GM12878 (cell line): ENCODE results near the gene TRUB2. TPM values are rescaled to one million over a fixed set of nuclear protein-coding genes. Genes with fewer than 3 reads are reported as not detected.

Experiments
- ATAC-seq: fragments of 200-7000 bp; cut with Tn5 transposase; 3 replicates; pipeline ENCODE4 v1.9.1; 2020; ENCODE audit warnings: mild to moderate bottlenecking, moderate library complexity
- BruUV-seq: library from RNA; stranded (reverse); fragments of 400-500 nt; replicated peaks from 2 replicates; lab custom pipeline; 2021; lab: Mats Ljungman, UMichigan
- CTCF ChIA-PET: fragments of 300-600 bp; sonication (Branson Sonifier 250); formaldehyde crosslinking; extraction: SDS; loops from one replicate; lab custom pipeline; 2021; ENCODE audit warnings: inconsistent platforms; lab: Yijun Ruan, JAX
- POLR2A ChIA-PET: fragments of 350-600 bp; formaldehyde crosslinking; extraction: SDS; loops from one replicate; lab custom pipeline; 2021; ENCODE audit warnings: inconsistent platforms; lab: Charles Lee
- RAD21 ChIA-PET: fragments of 300-600 bp; sonication (Branson Sonifier 250); formaldehyde crosslinking; loops from one replicate; lab custom pipeline; 2023; ENCODE audit warnings: antibody characterized with exemption; ENCODE audit not compliant: unreplicated experiment; lab: Charles Lee
- SMC1A ChIA-PET: fragments of 300-600 bp; sonication (Branson Sonifier 250); formaldehyde crosslinking; loops from one replicate; lab custom pipeline; 2023; ENCODE audit not compliant: unreplicated experiment, uncharacterized antibody; lab: Charles Lee
- DNase-seq: peaks from one replicate; pipeline ENCODE4 v3.0.0-alpha.2; 2011; ENCODE audit warnings: low read depth, low spot score
- FAIRE-seq: peaks from 3 replicates; lab custom pipeline; 2011; peaks lifted over from hg19 to GRCh38; lab: Jason Lieb, UNC
- H2AFZ ChIP-seq: 2 replicates; pipeline ENCODE4 v1.6.0; 2011; ENCODE audit warnings: low read depth, low read length, control low read depth; ENCODE audit not compliant: control insufficient read depth
- H3K27ac ChIP-seq: 2 replicates; pipeline ENCODE4 v1.5.1; 2011; ENCODE audit warnings: control low read depth; ENCODE audit not compliant: control insufficient read depth, insufficient read depth
- H3K27me3 ChIP-seq, 2 experiments: replicated peaks in 1 of 2; 2 replicates each; pipeline versions ENCODE4 v1.6.0 to v1.6.1; 2011; ENCODE audit warnings: low read length in 1 of 2; ENCODE audit not compliant: control insufficient read depth in 2 of 2, insufficient read depth in 2 of 2
- H3K36me3 ChIP-seq, 2 experiments: 2 replicates each; pipeline ENCODE4 v1.5.1; 2011; ENCODE audit warnings: low read length in 1 of 2; ENCODE audit not compliant: control insufficient read depth in 2 of 2, insufficient read depth in 2 of 2
- H3K4me1 ChIP-seq: 2 replicates; pipeline ENCODE4 v1.6.1; 2011; ENCODE audit warnings: mild to moderate bottlenecking, low read length, moderate library complexity, mixed read lengths; ENCODE audit not compliant: control insufficient read depth, insufficient read depth
- H3K4me2 ChIP-seq: 2 replicates; pipeline ENCODE4 v1.6.0; 2011; ENCODE audit warnings: control low read depth; ENCODE audit not compliant: control insufficient read depth, insufficient read depth
- H3K4me3 ChIP-seq: fragments of 200-600 bp; sonication (generic); 2 replicates; pipeline ENCODE4 v1.5.1; 2016
- H3K79me2 ChIP-seq: 2 replicates; pipeline ENCODE4 v1.6.0; 2011; ENCODE audit warnings: low read length; ENCODE audit not compliant: control insufficient read depth, insufficient read depth
- H3K9ac ChIP-seq: 2 replicates; pipeline ENCODE4 v1.8.0; 2011; ENCODE audit warnings: low read length, control low read depth, mixed read lengths; ENCODE audit not compliant: control insufficient read depth, insufficient read depth
- H3K9me3 ChIP-seq: replicated peaks from 3 replicates; pipeline ENCODE4 v1.5.1; 2011; ENCODE audit warnings: mild to moderate bottlenecking, low read length; ENCODE audit not compliant: control insufficient read depth, insufficient read depth
- H4K20me1 ChIP-seq: 2 replicates; pipeline ENCODE4 v1.6.0; 2011; ENCODE audit not compliant: control insufficient read depth, insufficient read depth
- ATF3 ChIP-seq: IDR thresholded peaks from 2 replicates; pipeline ENCODE4 v1.6.1; 2011; ENCODE audit warnings: low read depth, mild to moderate bottlenecking, low read length, moderate library complexity, borderline replicate concordance; ENCODE audit errors: extremely low read depth
- CBX3 ChIP-seq: fragments of 200-600 bp; sonication (generic); IDR thresholded peaks from 2 replicates; pipeline ENCODE4 v1.6.1; 2016; ENCODE audit warnings: low read depth, borderline replicate concordance
- CHD4 ChIP-seq: fragments of 200-600 bp; sonication (generic); IDR thresholded peaks from 2 replicates; pipeline ENCODE4 v1.6.1; 2016; ENCODE audit warnings: mild to moderate bottlenecking
- HSF1 ChIP-seq: fragments of 150-350 bp; IDR thresholded peaks from 2 replicates; pipeline ENCODE4 v1.6.1; 2014; ENCODE audit warnings: mild to moderate bottlenecking, low read depth, low read length
- JUNB ChIP-seq: IDR thresholded peaks from 2 replicates; pipeline ENCODE4 v1.6.1; 2016; ENCODE audit warnings: antibody characterized with exemption, mild to moderate bottlenecking
- JUND ChIP-seq: IDR thresholded peaks from 2 replicates; pipeline ENCODE4 v1.6.1; 2012; ENCODE audit warnings: low read depth, mild to moderate bottlenecking, low read length, improper control_type of control experiment, moderate library complexity
- MEF2B ChIP-seq: fragments of 450-650 bp; IDR thresholded peaks from 2 replicates; pipeline ENCODE4 v1.6.1; 2018; ENCODE audit warnings: mild to moderate bottlenecking, moderate library complexity; ENCODE audit not compliant: partially characterized antibody, poor library complexity, severe bottlenecking
- RBBP5 ChIP-seq: fragments of 200-600 bp; sonication (generic); conservative IDR thresholded peaks from 2 replicates; pipeline ENCODE4 v1.6.1; 2016
- RELB ChIP-seq: fragments of 450-650 bp; IDR thresholded peaks from 2 replicates; pipeline ENCODE4 v1.6.1; 2017; ENCODE audit warnings: low read depth, mild to moderate bottlenecking, moderate library complexity
- RFX5 ChIP-seq: IDR thresholded peaks from 2 replicates; pipeline ENCODE4 v1.6.1; 2011; ENCODE audit warnings: low read depth, low read length, improper control_type of control experiment
- WGBS: methylation state at CpG from one replicate; pipeline ENCODE4 v1.1.6; 2016; ENCODE audit warnings: low lambda C conversion rate; ENCODE audit not compliant: insufficient replicate concordance, insufficient coverage; ENCODE audit errors: missing lambda C conversion rate; 5-methylcytosine and 5-hydroxymethylcytosine counted together
- in situ Hi-C: fragments of 300-500 bp; cut with MboI; formaldehyde crosslinking; loops from 9 replicates; pipeline ENCODE4 v1.14.3; 2018; ENCODE audit warnings: mixed read lengths
- intact Hi-C: fragments of 100-400 bp; cut with micrococcal nuclease; formaldehyde crosslinking; loops from one replicate; pipeline ENCODE4 v1.14.2; 2022; ENCODE audit not compliant: unreplicated experiment
- polyA plus RNA-seq, 11 experiments: library from polyadenylated mRNA; depleted of rRNA in 4 of 11; unstranded in 6 of 11; stranded (reverse) in 5 of 11; fragments of >200 nt; fragmentation: Nextera tagmentation in 4 of 11; fragmentation: Illumina TruSeq in 1 of 11; extraction: Ambion mirVana in 4 of 11; extraction: Trizol in 1 of 11; gene quantifications; 1 replicate in 1 of 11; 2 replicates in 10 of 11; pipeline versions ENCODE4 v1.2.1 to v1.2.3, GENCODE V29; 2011 to 2016; ENCODE audit warnings: inconsistent platforms in 2 of 11, missing spikeins in 2 of 11, low read depth in 1 of 11
- total RNA-seq, 4 experiments: library from RNA; depleted of rRNA in 3 of 4; stranded (reverse); fragments of >200 nt in 3 of 4; fragmentation: Illumina TruSeq in 1 of 4; extraction: Trizol in 1 of 4; gene quantifications; 2 replicates each; pipeline versions ENCODE4 v1.2.1 to v1.2.3, GENCODE V29; 2013 to 2021
- TF ChIP-seq, protein P1 (sequence below): fragments of 450-650 bp; IDR thresholded peaks from 2 replicates; pipeline ENCODE4 v1.6.1; 2016; ENCODE audit warnings: mild to moderate bottlenecking
- TF ChIP-seq, protein P2 (sequence below): IDR thresholded peaks from 2 replicates; pipeline ENCODE4 v1.6.1; 2012; ENCODE audit warnings: low read depth, low read length, improper control_type of control experiment

TRUB2 gene
- total and polyA plus RNA-seq, 10 of the 15 experiments (the other 5 are each of a cell fraction or from before 2014, with no cell fraction given): 2.8 to 70.5 (median 37.2) TPM

- ChIA-PET RAD21 (no interaction called here), POLR2A (no interaction called here)
- intact Hi-C loops: no loop called here
- no peak overlapping the region for H3K27ac ChIP-seq
- no peak overlapping the region for H3K4me3 ChIP-seq
- H4K20me1 ChIP-seq: no peaks in the 10 kb centered on the region
- no peaks in the 10 kb centered on the region for H3K79me2 ChIP-seq
- FAIRE-seq (no peak), DNase-seq (no peak)
- no peaks in the 10 kb centered on the region for H3K27me3 ChIP-seq
- no peak overlapping the region for H3K4me2 ChIP-seq
- no peak overlapping the region for H2AFZ ChIP-seq
- no peak for TF ChIP-seq ATF3
- TF ChIP-seq, all 136 proteins: peak for 0
- Histone ChIP-seq H3K36me3 (peaks cover 0 to 1% of the 10 kb centered on the region in 2 experiments; a peak in 2 of 4 replicates), H3K9me3 (no peaks in the 10 kb centered on the region), H3K9ac (no peak overlapping the region), H3K4me1 (peaks cover 7% of the 10 kb centered on the region)
- WGBS: 65% methylated on average over 4 of the region's 4 CpGs
- no peak for ATAC-seq
- BruUV-seq: no TSS peak
- SMC1A ChIA-PET: no interaction called here
- CTCF ChIA-PET: interaction anchor here (1.5 kb wide), 1 partner anchor 104 kb away, joined by 4 read pairs; no protein-coding TSS in a partner anchor
- in situ Hi-C loops: no loop called here
Observed at GRCh38 chr9:128358861-128359260, 36.6 kb upstream of the TRUB2 start.

DNA sequence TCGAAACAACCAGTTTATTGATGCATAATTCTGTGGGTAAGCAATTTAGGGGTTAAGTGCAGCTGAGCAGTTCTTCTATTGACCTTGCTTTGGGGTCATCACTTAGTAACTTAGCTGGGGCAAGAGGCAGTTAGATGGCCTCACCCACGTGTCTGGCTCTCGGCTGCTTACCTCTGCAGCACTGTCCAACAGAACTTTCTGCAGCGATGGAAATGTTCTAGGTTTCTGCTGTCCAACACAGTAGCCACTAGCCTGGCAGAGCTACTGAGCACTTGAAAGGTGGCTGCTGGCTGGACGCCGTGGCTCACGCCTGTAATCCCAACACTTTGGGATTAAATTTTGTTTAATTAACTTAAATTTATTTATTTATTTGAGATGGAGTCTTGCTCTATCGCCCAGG, 35.8 kb upstream of the TRUB2 start:
- H3K27me3 ChIP-seq: no peaks in the 10 kb centered on the region
- CTCF ChIA-PET: no interaction called here
- H2AFZ ChIP-seq: no peak overlapping the region
- SMC1A ChIA-PET: no interaction called here
- no peak overlapping the region for H3K4me3 ChIP-seq
- intact Hi-C loops: no loop called here
- peaks cover 7% of the 10 kb centered on the region for H3K4me1 ChIP-seq
- no peak for ATAC-seq
- H3K9me3 ChIP-seq: no peaks in the 10 kb centered on the region
- H4K20me1 ChIP-seq: no peaks in the 10 kb centered on the region
- no peak for DNase-seq
- no peak for FAIRE-seq
- H3K79me2 ChIP-seq: no peaks in the 10 kb centered on the region
- H3K4me2 ChIP-seq: no peak overlapping the region
- in situ Hi-C loops: no loop called here
- no TSS peak for BruUV-seq
- WGBS: 94% methylated on average over 8 of the region's 8 CpGs
- RAD21 ChIA-PET: no interaction called here
- no peak overlapping the region for H3K9ac ChIP-seq
- POLR2A ChIA-PET: interaction anchor here (0.6 kb wide), 1 partner anchor 902 kb away, joined by 7 read pairs; no protein-coding TSS in a partner anchor
- H3K36me3 ChIP-seq: peaks cover 0 to 1% of the 10 kb centered on the region in 2 experiments; a peak in 2 of 4 replicates
- no peak overlapping the region for H3K27ac ChIP-seq
- no peak for TF ChIP-seq JUND
- TF ChIP-seq, protein P1, sequence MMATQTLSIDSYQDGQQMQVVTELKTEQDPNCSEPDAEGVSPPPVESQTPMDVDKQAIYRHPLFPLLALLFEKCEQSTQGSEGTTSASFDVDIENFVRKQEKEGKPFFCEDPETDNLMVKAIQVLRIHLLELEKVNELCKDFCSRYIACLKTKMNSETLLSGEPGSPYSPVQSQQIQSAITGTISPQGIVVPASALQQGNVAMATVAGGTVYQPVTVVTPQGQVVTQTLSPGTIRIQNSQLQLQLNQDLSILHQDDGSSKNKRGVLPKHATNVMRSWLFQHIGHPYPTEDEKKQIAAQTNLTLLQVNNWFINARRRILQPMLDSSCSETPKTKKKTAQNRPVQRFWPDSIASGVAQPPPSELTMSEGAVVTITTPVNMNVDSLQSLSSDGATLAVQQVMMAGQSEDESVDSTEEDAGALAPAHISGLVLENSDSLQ: no peak
- TF ChIP-seq, protein P2, sequence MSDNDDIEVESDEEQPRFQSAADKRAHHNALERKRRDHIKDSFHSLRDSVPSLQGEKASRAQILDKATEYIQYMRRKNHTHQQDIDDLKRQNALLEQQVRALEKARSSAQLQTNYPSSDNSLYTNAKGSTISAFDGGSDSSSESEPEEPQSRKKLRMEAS: no peak
- no peak for TF ChIP-seq JUNB
- TF ChIP-seq CHD4: no peak
- TF ChIP-seq ATF3: no peak
- TF ChIP-seq RFX5: no peak
- no peak for TF ChIP-seq HSF1
- TF ChIP-seq RELB: no peak
- TF ChIP-seq CBX3: no peak
- TF ChIP-seq RBBP5: no peak
- TF ChIP-seq MEF2B: no peak
